ENCODE measurements around the gene MAD1L1.

The MAD1L1 gene

GRCh38 chr7:1887251-1887650 lies 345.5 kb downstream of the MAD1L1 start:
- H4K20me1 ChIP-seq (ENCODE audit: control insufficient read depth, insufficient read depth, low read depth, low read length): no peaks in the 10 kb centered on the region
- H3K27me3 ChIP-seq (ENCODE audit: control insufficient read depth, low read length): no peaks in the 10 kb centered on the region
- no peaks in the 10 kb centered on the region for H3K9me2 ChIP-seq (replicated peaks; ENCODE audit: control insufficient read depth, low read length)
- TF ChIP-seq, protein P1, sequence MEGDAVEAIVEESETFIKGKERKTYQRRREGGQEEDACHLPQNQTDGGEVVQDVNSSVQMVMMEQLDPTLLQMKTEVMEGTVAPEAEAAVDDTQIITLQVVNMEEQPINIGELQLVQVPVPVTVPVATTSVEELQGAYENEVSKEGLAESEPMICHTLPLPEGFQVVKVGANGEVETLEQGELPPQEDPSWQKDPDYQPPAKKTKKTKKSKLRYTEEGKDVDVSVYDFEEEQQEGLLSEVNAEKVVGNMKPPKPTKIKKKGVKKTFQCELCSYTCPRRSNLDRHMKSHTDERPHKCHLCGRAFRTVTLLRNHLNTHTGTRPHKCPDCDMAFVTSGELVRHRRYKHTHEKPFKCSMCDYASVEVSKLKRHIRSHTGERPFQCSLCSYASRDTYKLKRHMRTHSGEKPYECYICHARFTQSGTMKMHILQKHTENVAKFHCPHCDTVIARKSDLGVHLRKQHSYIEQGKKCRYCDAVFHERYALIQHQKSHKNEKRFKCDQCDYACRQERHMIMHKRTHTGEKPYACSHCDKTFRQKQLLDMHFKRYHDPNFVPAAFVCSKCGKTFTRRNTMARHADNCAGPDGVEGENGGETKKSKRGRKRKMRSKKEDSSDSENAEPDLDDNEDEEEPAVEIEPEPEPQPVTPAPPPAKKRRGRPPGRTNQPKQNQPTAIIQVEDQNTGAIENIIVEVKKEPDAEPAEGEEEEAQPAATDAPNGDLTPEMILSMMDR (IDR thresholded peaks at IDR 0.05; ENCODE audit: low read depth, low read length, poor library complexity, severe bottlenecking): no peak
- no peak for TF ChIP-seq EZH2phosphoT487 (IDR thresholded peaks at IDR 0.05; ENCODE audit: borderline replicate concordance, low read length)
- H3F3A ChIP-seq (ENCODE audit: control insufficient read depth, insufficient read depth): peaks cover 13% of the 10 kb centered on the region
- peaks cover 40% of the 10 kb centered on the region for H3K36me3 ChIP-seq (ENCODE audit: control insufficient read depth, low read length)
- H3K4me3 ChIP-seq (ENCODE audit: low read length): no peak overlapping the region
- H3K27ac ChIP-seq (ENCODE audit: low read depth, low read length): no peak overlapping the region
- H3K9me3 ChIP-seq (ENCODE audit: control insufficient read depth, insufficient read depth, low read length): peaks cover 28% of the 10 kb centered on the region; the same call in 1 of the 2 replicates
- H3K79me2 ChIP-seq (ENCODE audit: control insufficient read depth, low read length): no peaks in the 10 kb centered on the region; the same call in 1 of the 2 replicates
- H3K4me2 ChIP-seq (ENCODE audit: low read length): no peak overlapping the region
- H3K4me1 ChIP-seq (ENCODE audit: control insufficient read depth, low read length): no peaks in the 10 kb centered on the region

DNA sequence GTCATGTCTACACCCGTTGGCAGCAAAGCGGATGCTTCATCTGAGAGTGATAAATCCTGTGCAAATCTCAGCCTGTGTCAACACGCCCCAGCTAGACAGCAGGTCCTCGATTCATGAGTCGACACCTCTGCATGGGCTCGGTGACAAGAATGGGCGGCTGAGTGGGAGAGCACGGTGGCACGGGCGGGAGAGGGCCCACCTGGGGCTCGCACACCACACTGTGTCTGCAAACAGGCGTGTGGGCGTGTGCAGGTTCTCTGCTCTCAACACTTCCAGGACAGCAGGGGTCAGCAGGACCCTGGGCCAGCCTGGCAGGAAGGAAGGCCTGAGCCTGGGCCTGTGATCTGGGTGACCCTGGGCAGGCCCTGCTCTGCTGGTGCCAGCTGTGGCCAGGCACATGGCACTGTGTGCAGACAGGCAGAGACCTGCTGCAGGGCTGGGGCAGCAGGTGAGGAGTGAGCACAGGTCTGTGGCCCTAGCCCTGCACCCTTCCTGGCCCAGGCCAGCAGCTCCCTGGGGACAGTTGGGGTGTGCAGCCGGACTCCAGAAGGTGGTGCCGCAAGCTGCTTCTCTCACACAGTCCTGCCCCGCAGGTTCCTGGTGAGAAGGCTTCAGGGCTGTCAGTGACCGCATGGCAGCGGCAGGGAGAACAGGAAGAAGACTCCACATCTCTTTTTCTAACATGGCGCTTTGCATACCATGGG lies 346.2 kb downstream of the MAD1L1 start:
- peaks cover 28% of the 10 kb centered on the region; the same call in 1 of the 2 replicates for H3K9me3 ChIP-seq (ENCODE audit: control insufficient read depth, insufficient read depth, low read length)
- no peak overlapping the region for H3K27ac ChIP-seq (ENCODE audit: low read depth, low read length)
- no peak overlapping the region for H3K4me2 ChIP-seq (ENCODE audit: low read length)
- H3K27me3 ChIP-seq (ENCODE audit: control insufficient read depth, low read length): no peaks in the 10 kb centered on the region
- H3K79me2 ChIP-seq (ENCODE audit: control insufficient read depth, low read length): no peaks in the 10 kb centered on the region; the same call in 1 of the 2 replicates
- no peak overlapping the region for H3K4me3 ChIP-seq (ENCODE audit: low read length)
- peaks cover 13% of the 10 kb centered on the region for H3F3A ChIP-seq (ENCODE audit: control insufficient read depth, insufficient read depth)
- TF ChIP-seq EZH2phosphoT487 (IDR thresholded peaks at IDR 0.05; ENCODE audit: borderline replicate concordance, low read length): no peak
- TF ChIP-seq, protein P1 (IDR thresholded peaks at IDR 0.05; ENCODE audit: low read depth, low read length, poor library complexity, severe bottlenecking): no peak
- no peaks in the 10 kb centered on the region for H3K4me1 ChIP-seq (ENCODE audit: control insufficient read depth, low read length)
- H3K36me3 ChIP-seq (ENCODE audit: control insufficient read depth, low read length): peaks cover 40% of the 10 kb centered on the region
- no peaks in the 10 kb centered on the region for H3K9me2 ChIP-seq (replicated peaks; ENCODE audit: control insufficient read depth, low read length)
- no peaks in the 10 kb centered on the region for H4K20me1 ChIP-seq (ENCODE audit: control insufficient read depth, insufficient read depth, low read depth, low read length)

- Histone ChIP-seq H3K79me2 (ENCODE audit: control insufficient read depth, low read length) (no peaks in the 10 kb centered on the region; the same call in 1 of the 2 replicates), H3K4me1 (ENCODE audit: control insufficient read depth, low read length) (no peaks in the 10 kb centered on the region), H3K27ac (ENCODE audit: low read depth, low read length) (no peak overlapping the region), H3F3A (ENCODE audit: control insufficient read depth, insufficient read depth) (peaks cover 13% of the 10 kb centered on the region), H4K20me1 (ENCODE audit: control insufficient read depth, insufficient read depth, low read depth, low read length) (no peaks in the 10 kb centered on the region), H3K9me2 (replicated peaks; ENCODE audit: control insufficient read depth, low read length) (no peaks in the 10 kb centered on the region), H3K4me2 (ENCODE audit: low read length) (no peak overlapping the region), H3K27me3 (ENCODE audit: control insufficient read depth, low read length) (no peaks in the 10 kb centered on the region), H3K4me3 (ENCODE audit: low read length) (no peak overlapping the region), H3K9me3 (ENCODE audit: control insufficient read depth, insufficient read depth, low read length) (peaks cover 28% of the 10 kb centered on the region; the same call in 1 of the 2 replicates), H3K36me3 (ENCODE audit: control insufficient read depth, low read length) (peaks cover 40% of the 10 kb centered on the region)
- TF ChIP-seq, protein P1 (IDR thresholded peaks at IDR 0.05; ENCODE audit: low read depth, low read length, poor library complexity, severe bottlenecking): no peak
- no peak for TF ChIP-seq EZH2phosphoT487 (IDR thresholded peaks at IDR 0.05; ENCODE audit: borderline replicate concordance, low read length)
Measured at GRCh38 chr7:1885465-1886226, 347.1 kb downstream of the MAD1L1 start.
